ENCODE results near the gene TMEM156.

The TMEM156 gene

DNA sequence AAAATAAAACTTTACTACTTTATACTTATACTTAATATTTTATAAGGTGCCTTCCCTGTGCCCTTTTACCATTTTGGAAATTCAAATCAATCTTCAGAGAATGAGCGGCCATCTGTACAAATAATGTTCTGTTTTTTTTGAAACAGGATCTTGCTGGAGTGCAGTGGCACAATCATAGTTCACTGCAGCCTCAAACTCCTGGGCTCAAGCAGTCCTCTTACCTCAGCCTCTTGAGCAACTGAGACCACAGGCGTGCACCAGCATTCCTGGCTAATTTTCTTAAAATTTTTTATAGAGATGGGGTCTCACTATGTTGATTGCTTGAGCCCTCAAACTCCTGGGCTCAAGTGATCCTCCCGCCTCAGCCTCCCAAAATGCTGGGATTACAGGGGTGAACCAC lies 111.1 kb downstream of the TMEM156 start:
- no peak for DNase-seq

DNA sequence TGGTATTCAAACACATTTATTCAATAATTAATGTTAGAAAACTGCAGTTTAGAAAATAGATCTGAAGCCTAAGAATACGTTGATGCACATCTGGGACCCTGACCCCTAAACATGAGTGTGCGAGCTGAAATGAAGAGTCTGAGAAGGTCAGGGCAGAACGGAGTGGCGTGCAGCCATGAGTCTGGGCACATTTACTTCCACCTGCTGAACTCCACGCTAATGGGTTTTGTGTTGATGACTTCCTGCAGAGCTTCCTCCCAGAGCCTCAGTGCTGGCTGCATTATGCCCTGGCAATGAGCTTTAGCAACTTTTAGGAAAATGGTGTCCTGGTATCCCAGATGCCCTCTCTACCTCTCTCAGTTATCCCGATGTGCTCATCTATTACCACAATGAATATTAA lies 111.5 kb downstream of the TMEM156 start:
- no peak for DNase-seq

DNA sequence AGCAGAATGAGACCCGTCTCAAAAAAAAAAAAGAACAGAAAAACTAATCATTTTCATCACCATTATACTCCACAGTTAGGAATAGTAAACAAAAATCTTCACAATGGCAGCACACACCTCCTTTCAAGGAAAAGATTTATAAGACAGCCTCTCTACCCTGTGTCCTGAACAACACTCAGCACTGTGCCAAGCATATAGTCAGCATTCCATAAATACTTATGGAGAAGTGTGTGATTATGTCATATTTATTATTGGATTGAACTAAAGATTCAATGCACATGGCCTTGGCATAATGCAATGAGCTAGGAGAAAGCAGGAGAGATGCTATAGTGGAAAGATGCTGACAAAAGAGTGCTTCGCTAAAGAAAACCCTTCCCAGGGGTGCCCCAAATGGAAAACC lies 112.0 kb downstream of the TMEM156 start:
- DNase-seq: peak; percentile 54

DNA sequence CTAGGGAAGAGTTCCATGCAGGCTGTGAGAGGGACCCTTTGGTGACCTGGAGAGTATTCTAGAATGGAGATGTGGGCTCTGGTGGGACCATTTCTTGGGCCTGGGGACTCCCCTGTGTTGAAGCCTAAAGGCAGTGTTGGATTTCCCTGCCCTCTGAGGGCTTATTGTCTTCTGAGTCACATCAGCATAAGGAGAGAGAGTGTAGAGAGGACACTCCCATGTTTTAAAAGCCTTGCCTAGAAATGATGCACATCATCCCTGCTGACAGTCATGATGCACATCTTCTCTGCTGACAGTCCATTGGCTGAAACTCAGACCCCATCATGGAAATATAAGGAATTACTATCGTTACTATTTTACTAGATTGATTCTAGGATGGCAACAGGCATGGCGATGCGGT lies 112.7 kb downstream of the TMEM156 start:
- DNase-seq: no peak

DNA sequence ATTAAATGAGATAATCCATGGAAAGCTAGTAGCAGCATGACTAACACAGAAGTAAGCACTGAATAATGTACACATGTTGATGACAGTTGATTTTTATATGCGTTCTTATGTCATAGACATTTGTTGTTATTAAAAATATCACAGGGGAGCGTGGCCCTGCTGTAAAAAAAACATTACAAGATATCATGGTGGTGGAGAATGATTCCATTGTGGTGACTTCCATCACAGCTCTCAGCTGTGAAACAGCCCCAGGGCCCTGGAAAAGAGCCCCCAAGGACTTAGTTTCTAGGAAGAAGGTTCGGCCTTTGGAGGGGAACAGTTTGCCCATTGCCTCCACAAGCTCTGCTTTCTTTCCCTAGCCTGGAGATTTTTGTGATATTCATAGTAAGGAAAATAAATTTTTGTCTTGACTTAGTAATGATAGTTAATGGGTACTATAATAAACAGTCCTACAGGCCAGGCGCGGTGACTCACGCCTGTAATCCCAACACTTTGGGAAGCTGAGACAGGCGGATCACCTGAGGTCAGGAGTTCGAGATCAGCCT lies 114.7 kb downstream of the TMEM156 start:
- peak; percentile 39 for DNase-seq
